VCaP (cell line): ENCODE data around the gene ARHGAP27.
"Not testable (repeated sequence)": the region's sequence is repeated elsewhere in the genome, so short reads cannot be mapped to it uniquely, and the experiment has no call there.

Experiments
- H3K27ac ChIP-seq: fragments of 450-650 bp; 2 replicates; pipeline ENCODE4 v1.5.1; 2017
- TF ChIP-seq, protein P1 (sequence below): fragments of 450-650 bp; conservative IDR thresholded peaks from 2 replicates; pipeline ENCODE4 v1.5.1; 2017; ENCODE audit warnings: mild to moderate bottlenecking, moderate library complexity

Gene ARHGAP27, protein sequence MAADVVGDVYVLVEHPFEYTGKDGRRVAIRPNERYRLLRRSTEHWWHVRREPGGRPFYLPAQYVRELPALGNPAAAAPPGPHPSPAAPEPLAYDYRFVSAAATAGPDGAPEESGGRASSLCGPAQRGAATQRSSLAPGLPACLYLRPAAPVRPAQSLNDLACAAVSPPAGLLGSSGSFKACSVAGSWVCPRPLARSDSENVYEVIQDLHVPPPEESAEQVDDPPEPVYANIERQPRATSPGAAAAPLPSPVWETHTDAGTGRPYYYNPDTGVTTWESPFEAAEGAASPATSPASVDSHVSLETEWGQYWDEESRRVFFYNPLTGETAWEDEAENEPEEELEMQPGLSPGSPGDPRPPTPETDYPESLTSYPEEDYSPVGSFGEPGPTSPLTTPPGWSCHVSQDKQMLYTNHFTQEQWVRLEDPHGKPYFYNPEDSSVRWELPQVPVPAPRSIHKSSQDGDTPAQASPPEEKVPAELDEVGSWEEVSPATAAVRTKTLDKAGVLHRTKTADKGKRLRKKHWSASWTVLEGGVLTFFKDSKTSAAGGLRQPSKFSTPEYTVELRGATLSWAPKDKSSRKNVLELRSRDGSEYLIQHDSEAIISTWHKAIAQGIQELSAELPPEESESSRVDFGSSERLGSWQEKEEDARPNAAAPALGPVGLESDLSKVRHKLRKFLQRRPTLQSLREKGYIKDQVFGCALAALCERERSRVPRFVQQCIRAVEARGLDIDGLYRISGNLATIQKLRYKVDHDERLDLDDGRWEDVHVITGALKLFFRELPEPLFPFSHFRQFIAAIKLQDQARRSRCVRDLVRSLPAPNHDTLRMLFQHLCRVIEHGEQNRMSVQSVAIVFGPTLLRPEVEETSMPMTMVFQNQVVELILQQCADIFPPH

DNA sequence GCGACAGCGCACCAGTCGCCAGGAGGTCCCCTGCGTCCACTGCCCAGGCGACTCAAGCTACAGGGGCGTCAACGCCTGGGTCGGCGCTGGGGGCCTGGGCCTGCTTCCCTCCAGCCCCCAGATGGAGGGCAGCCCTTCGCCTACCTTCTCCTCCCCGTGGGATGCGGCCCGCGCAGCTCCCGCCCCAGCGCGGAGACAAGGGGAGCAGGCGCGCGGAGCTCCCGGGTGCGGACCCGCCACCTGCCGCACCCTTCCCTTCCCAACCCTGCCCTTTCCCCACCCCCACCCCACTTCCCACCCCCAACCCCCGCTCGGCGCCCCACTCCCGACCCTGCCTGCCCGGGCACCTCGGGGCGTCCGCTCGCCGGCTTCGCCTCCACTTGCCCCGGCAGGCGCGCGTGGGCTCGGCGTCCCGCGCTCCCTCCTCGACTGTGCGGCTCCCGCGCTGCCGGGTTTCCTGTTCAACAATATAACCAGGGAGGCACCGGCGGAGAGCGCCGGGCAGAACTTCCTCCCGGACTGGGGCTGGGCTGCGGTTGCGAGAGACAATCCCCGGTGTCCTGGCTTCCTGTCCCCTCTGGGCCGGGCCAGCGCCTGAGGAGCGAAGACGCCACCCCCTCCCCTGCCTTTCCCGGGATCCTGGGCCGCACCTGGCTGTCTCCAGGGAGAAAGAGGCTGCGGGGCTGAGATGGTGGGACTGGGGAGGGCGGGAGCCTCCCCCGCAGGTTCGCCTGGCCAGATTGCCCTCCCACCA lies at the start of gene ARHGAP27:
Gene ARHGAP27, minus strand, starts transcription at position 466 of the 754 bp plus-strand sequence. CDS start 2,591 bp downstream, outside the sequence.
- TF ChIP-seq, protein P1, sequence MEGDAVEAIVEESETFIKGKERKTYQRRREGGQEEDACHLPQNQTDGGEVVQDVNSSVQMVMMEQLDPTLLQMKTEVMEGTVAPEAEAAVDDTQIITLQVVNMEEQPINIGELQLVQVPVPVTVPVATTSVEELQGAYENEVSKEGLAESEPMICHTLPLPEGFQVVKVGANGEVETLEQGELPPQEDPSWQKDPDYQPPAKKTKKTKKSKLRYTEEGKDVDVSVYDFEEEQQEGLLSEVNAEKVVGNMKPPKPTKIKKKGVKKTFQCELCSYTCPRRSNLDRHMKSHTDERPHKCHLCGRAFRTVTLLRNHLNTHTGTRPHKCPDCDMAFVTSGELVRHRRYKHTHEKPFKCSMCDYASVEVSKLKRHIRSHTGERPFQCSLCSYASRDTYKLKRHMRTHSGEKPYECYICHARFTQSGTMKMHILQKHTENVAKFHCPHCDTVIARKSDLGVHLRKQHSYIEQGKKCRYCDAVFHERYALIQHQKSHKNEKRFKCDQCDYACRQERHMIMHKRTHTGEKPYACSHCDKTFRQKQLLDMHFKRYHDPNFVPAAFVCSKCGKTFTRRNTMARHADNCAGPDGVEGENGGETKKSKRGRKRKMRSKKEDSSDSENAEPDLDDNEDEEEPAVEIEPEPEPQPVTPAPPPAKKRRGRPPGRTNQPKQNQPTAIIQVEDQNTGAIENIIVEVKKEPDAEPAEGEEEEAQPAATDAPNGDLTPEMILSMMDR, result no peak
- H3K27ac ChIP-seq, result peak within 1 kb of the TSS; percentile 80

DNA sequence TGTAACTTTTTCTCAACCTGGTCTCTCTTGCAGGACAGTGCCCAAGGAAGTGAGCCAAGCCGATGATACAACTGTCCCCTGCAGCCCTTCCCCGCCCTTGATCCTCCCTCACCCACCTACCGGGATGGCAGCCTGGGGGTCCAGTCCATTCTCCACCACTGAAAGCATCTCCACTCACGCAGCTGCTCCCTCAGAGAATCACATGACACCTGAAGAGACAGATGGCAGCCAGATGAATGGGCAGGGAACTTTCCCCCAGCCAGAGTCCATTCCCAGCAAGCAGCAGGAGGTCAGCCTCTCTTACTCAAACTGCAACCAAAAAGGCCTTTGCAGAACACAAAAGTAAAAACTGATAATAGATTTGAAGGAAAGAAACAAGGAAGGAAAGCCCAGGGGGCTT lies 49.6 kb upstream of the ARHGAP27 start:
- not testable (repeated sequence) for H3K27ac ChIP-seq

DNA sequence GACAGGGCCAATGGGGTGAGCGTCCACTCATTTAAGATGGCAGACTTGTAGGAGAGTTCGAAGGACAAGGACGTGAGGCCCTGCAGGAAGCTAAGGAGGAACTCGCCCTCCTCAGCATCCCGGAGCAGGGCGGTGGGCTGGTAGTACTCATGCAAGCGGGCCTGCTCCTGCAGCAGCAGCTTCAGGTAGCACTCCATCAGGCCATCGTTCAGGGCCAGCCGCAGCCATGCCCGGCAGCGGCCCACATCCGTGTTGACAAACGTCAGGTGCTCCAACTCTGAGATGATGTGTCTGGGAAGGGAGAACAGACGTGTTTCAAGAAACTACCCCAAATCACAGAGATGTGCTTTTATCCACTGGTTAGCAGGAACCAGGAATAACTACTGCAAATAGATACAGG lies 42.8 kb upstream of the ARHGAP27 start:
- H3K27ac ChIP-seq, result not testable (repeated sequence)

DNA sequence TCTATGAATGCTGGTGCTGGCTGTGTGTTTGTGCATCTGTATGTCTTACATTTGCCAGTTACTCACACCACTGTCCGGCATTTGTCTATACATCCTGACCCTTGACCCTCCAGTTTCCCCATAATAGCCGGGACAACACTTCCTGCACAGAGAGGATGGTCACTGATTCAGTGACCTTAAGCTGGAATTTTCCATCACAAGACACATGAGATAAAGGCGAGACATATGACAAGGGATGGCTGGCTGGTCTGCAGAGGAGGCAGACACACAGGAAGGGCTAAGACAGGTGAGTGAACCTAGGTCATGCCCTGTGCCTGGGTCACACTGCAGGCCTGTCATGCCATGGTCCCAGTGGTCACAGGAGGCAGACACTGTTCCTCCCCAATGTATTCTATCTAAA lies 39.6 kb upstream of the ARHGAP27 start:
- H3K27ac ChIP-seq, result peak overlapping the region; percentile 32

DNA sequence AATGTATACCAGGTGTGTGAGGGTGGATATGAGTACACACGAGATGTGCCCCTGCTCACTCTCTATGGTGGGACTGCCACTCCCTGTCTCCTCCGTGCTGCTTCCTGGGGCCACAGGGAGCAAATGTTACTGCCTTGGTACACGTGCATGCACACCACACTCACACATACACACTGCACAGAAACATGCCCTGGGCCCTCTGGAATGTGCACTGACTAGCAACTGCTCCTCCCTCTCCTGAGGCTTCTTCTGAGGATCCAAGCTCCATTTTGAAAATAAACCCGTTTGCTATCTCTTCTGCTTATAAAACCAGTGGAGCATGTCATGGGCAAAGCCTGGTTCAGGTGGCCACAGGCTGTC lies 36.5 kb upstream of the ARHGAP27 start:
- peak overlapping the region; percentile 34; the same call in 1 of the 2 replicates for H3K27ac ChIP-seq

DNA sequence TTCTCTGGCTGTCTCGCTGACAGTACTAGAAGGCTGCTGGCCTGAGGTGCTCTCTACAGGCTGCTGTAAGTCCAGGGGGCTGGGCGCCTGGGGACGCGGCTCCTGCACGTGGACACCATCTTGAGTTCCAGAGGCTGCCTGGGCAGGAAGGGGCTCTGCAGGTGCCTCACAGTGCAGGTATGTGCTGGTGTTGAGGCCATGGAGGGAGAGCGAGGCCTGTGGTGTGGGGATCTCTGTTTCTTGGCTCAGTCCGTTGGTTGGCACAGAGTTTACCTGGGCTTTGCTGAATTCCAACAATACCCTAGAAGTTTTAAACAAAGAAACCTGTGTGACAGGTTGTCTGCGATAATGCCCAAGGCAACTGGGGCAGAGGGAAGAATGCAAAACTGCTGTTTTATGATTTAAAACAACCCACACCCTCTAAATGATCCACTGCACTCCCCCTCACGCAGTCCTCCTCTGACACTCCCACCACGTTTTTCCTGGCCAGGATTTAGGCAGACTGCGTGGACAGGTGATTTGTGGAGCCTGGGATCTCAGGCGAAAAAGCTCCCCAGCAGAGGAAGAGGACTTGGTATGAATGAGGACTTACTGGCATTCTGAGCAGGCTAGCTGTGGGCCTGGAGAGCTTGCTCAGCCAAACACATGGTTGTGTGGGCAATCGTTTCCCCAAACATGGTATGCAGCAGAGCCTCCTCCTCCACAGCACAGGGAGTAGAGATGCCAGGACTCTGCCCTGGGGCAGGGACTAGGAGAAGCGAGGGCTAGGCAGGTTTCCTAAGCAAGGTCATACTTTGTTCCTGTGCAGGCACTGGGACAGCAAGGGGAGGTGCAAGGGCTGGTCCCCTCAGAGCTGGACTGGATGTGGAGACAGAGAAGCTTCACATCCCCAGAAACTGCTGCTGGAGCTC lies 35.9 kb upstream of the ARHGAP27 start:
- peak overlapping the region; percentile 34; the same call in 1 of the 2 replicates for H3K27ac ChIP-seq

DNA sequence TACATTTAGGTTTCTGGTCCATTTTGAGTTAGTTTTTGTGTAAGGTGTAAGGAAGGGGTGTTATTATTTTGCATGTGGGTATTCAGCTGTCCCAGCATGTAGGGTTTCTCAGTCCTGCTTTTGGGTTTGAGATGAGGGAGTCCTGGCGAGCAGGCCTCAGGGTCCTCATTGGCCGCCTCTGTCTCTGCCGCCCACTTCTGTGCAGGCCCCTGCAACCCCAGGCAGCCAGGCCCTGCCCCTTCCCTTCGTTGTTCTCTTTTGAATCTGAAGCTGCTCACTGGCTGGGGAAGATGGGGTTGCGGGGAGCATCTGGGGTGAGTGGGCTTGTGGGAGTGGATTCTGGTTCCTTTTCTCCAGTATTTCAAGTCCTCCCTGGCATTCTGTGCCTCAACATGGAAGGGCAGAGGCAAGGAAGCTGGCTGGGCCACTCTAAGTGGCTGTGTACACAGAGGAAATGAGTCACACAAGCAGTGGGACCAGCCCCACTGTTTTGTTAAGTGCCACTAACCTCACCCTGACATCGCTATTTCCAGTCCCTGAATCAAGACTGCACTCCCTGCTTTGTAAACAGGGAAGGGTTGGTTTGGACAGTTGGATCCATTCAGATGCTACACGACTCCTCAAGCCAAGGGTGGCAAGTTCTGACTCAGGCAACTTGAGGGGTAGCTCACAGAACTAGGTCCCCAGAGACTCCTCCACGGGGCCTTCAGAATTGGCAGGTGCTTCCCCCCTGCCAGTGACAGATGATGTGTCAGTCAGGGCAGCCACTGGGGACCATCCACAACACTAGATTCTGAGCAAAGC lies 29.1 kb upstream of the ARHGAP27 start:
- H3K27ac ChIP-seq, result not testable (repeated sequence)

DNA sequence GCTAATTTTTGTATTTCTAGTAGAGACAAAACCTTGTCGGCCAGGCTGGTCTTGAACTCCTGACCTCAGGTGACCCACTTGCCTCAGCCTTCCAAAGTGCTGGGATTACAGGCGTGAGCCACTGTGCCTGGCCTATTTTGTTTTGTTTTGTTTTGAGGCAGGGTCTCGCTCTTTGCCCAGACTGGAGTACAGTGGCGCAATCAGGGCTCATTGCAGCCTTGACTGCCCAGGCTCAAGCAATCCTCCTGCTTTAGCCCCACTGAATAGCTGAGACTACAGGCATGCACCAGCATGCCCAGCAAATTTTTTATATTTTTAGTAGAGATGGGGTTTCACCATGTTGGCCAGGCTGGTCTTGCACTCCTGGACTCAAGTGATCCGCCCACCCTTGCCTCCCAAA lies 27.8 kb upstream of the ARHGAP27 start:
- H3K27ac ChIP-seq, result not testable (repeated sequence)

DNA sequence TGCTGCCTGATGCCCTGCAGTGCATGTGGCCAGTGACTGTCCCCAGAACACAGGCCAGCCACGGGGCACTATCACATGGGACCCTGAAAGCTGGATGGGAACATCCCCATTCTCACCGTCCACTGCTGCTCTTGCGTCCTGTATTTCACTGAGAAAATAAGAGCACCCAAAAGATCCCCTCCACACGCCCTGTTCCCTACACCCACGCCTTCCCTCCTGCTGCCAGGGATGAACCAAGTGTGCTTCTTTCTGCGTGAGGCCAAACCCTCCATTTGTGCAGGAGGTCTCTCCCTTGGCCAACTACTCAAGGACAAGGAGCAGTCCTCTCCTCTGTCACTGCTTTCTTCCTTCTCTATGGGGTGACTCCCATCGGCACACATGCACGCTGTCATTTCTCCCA lies 21.7 kb upstream of the ARHGAP27 start:
- not testable (repeated sequence) for H3K27ac ChIP-seq

DNA sequence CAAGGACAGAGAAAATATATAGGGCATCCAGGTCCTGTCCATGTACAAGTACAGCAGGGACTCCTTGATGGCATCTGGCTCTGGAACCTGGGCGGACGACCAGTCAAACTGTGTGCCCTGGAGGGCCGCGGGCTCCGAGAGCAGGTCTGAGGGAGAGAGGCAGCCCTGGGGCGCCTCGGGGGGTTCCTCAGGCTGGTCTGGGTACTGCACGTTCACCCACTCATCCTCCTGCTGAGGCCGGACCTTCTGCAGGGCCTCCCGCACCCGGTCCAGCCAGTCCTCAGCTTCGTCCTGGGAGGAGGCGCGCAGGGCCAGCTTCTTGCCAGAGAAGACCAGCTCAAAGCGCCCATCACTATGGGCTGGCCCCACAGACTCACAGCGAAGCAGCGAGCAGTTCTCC lies 21.1 kb upstream of the ARHGAP27 start:
- not testable (repeated sequence) for H3K27ac ChIP-seq

DNA sequence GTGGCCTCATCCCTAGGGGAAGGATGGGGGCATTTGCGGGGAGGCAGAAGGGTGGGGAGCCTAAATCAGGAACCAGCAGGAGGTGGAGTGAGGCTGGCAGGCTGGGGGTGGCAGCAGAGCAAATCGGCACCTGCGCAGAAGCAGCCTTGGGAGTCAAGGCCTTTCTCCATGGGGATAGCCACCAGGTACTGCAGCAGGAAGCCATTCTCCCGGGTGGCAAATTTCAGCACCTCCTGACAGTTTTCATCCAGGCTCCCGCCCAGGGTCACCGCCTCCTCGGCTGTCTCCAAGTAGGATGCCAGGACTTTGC lies 20.5 kb upstream of the ARHGAP27 start:
- not testable (repeated sequence) for H3K27ac ChIP-seq

DNA sequence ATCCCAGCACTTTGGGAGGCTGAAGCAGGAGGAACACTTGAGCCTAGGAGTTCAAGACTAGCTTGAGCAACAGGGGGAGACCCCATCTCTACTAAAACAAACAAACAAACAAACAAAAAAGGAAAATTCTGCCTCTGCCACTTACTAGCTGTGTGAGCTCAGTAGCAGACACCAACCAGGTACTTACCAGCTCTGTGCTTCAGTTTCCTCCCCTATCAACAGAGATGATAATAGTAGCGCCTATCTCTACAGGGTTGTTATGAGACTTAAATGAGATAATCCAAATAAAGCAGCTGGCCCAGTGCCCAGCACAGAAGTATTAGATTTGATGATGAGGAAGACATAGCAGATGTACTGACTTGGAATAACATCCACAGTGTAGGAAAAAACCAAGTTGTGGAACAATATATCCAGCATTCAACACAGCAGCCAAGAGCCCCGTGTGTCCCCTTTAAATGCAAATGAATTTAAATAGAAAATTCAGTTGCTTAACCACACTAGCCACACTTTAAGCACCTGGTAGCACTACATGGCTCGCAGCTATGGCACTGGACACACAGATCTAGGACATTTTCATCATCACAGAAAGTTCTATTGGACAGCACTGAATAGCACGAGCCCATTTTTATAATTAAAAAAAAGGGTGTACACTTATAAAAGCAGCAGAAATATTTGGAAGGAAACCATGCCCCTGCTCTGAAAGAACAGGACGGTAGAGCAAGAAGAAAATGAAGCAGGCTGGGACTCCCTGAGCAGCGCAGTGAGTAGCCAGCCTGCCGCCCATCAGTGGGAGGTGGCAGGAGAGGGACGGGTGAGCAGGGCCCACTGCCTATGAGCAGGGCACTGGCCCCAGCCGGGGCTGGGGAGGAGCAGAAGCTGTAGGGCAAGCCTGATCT lies 19.9 kb upstream of the ARHGAP27 start:
- H3K27ac ChIP-seq, result not testable (repeated sequence)

DNA sequence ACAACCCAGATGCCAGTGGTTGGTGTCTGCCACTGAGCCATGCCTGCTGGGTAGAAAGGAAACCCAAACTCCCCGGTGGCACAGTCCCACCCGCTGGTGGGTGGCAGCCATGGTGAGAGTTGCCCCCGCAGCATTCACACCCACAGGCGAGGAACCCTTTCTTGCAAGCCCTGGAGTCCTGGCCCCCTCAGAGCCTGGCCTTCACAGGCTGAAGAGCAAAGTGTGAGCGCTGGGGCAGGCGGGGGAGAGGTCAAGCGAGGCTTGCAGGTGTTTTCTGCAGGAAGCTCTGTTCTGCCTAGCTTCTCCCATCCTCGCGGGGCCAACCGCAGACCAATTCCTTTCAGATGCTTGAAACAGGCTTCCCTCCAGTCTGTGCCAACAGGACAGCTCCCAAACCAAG lies 19.0 kb upstream of the ARHGAP27 start:
- not testable (repeated sequence) for H3K27ac ChIP-seq
